Dedifferentiated amniotic fluid mesenchymal stem cell (primary cell): Measurements from ENCODE around the gene LTO1.

Experiments
- DNase-seq: peaks from one replicate; pipeline ENCODE4 v3.0.0-alpha.2; 2016; ENCODE audit errors: extremely low spot score

The LTO1 gene, protein sequence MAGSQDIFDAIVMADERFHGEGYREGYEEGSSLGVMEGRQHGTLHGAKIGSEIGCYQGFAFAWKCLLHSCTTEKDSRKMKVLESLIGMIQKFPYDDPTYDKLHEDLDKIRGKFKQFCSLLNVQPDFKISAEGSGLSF

GRCh38 chr11:69674886-69675714 is at the start of gene LTO1:
LTO1 (minus strand) TSS chr11:69675353; CDS start chr11:69675239, 114 bp downstream.
- DNase-seq = peak; percentile 94

GRCh38 chr11:69721745-69722144 is 46.6 kb upstream of the LTO1 start:
- no peak for DNase-seq

DNA sequence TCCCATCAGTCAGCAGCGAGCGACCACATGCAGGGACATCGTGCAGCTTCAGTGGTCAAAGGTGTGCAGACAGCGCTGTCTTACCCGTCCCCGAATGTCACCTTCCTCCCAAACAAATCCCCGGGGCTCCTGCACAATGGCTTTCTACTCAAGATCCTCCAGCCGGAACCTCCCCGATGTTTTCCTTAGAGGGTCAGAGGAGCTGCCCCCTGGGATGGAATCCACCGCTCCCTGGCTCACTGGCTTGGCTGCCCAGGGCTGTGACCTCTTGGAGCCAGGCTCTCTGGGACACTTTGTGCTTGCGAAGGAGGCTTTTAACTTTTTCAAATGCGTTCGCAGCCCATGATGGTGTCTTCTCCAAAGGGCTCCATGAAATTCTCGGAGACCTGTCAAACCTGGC is 46.0 kb upstream of the LTO1 start:
- DNase-seq = no peak

- no peak for DNase-seq
Measured at GRCh38 chr11:69718912-69719311, 43.8 kb upstream of the LTO1 start.

- no peak for DNase-seq
Measured at GRCh38 chr11:69718147-69718546, 43.0 kb upstream of the LTO1 start.

- no peak for DNase-seq
Measured at GRCh38 chr11:69716891-69717747, 42.0 kb upstream of the LTO1 start.

DNA sequence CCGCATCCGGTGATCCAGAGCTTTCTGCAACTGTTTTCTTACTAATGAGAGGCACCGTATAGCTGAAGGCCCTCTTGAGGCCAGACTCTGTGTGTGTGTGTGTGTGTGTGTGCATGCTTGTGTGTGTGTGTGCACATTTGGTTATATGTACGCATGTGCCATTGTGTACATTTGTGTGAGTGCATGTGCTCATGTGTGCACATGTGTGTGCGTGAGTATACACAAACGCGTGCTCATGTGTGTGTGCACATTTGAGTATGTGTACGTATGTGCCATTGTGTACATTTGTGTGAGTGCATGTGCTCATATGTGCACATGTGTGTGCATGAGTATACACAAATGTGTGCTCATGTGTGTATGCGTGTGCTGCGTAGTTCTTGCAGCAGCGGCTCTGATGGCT is 40.9 kb upstream of the LTO1 start:
- no peak for DNase-seq

DNA sequence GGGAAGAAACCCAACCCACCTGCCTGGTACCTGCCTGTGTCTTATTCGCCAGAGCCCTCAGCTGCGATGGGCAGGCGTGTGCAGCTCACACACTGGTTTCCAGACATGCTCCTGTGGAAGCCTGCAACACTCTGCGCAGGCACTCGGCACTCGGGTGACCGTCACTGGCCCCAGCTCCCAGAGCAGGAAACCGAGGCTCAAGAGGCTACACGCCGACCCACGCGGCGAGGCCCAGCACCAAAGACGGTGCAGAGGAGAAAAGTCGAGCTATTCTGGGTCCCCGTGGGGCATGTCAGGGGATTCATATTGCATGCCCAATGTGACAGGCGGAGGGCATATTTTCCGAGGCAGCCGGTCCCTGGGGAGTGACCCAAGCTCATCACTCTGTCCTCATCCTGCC is 40.3 kb upstream of the LTO1 start:
- no peak for DNase-seq

GRCh38 chr11:69711822-69712801 is 37.0 kb upstream of the LTO1 start:
- no peak for DNase-seq

GRCh38 chr11:69708736-69709401 is 33.7 kb upstream of the LTO1 start:
- no peak for DNase-seq

DNA sequence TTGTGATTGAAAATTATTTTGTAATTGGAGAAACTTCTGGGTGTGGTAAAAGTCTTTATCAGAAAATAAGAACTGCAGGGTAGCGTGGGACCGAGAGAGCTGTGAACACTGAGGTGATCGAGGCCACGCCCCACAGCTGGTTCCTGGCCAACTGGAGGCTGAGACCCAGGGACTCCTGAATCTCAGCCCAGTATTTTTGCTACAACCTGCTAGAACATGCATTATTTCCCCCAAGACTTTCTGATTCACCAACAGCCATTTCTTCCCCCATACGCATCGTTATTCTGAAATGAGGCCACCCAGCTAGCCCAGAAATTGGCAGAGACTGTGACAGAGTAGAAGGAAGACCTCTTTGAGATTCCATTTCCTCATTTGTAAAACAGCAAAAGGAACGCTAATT is 32.0 kb upstream of the LTO1 start:
- no peak for DNase-seq

- DNase-seq = no peak
Measured at GRCh38 chr11:69705901-69706787, 31.0 kb upstream of the LTO1 start.

DNA sequence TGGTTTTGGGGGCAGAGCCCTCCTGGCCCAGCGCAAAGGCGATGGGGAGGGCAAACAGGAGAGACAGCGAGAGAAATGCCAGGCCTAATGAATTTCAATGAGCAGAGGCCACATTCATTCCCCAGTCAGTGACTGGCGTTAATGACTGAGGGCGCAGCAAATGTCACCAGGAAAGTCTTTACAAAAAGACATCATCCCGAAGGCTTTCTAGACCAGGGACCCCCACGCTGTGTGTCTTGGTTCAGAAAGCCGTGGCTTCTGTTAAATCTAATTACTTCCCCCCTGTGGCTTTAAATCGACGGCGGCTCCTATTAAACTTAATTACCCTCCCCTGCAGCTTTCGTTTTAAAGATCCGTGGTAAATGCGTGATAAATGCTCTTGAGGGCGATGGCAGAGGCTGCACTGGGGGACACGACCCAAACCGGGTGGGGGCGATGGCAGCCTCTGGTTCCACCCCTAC is 30.2 kb upstream of the LTO1 start:
- DNase-seq = no peak

GRCh38 chr11:69704508-69705253 is 29.5 kb upstream of the LTO1 start:
- no peak for DNase-seq

DNA sequence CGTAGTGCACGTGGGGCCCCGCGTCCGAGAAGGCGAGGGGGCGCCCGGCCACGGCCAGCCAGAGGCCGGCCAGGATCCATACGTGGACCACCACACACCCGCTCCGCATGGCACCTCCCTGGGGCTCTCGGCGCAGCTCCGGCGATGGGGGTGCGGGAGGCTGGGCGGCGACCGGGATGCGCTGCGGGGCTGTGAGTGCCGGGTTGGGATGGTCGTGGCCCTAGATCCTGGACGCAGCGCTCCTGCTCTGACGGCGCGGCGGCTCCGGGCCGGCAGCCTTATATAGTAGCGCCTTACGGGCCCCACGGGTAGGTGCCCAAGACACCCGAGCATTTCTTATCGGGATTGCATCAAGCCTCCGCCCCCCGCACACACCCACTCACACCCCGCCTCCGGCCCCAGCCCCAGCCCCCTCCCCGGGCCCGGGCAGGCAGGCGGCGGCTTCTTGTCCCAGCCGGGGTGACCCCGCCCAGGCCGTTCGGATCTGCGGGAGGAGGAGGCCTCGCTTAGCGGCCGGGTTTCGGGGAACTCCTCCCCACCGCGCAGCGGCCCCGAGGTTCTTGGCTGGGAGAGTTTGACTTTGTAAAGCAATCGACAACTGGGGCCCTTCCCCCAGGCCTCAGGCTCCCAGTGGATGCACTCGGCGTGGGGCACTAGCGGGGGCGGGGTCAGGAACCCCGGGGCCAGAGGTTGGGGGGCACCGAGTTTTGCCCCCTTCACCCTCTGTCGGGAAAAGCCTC is 28.8 kb upstream of the LTO1 start, which contains the start of gene FGF19:
Gene FGF19, minus strand, starts transcription at position 255 of the 740 bp plus-strand sequence. Its CDS starts 146 bp downstream, at position 109.
- no peak for DNase-seq

DNA sequence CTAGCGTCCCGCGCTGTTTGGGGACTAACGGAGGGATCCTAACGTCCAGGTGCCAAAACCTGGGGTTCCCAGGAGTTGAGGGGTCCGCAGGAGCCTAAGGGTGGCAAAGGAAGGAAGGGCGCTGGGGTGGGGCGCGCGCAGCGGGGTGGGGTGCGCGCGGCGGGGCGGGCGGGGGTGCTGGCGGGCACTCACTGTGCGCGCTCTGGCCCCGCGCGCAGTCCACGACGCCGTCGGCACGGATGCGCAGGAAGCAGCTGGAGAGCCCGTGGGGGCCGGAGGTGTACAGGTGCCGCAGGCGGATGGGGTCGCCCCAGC is 28.3 kb upstream of the LTO1 start:
- DNase-seq = no peak

- no peak for DNase-seq
Measured at GRCh38 chr11:69702769-69703452, 27.8 kb upstream of the LTO1 start.

GRCh38 chr11:69702239-69702691 is 27.1 kb upstream of the LTO1 start:
- no peak for DNase-seq
